Measurements from ENCODE around the gene NUMB.
"Not testable (repeated sequence)": the region's sequence is repeated elsewhere in the genome, so short reads cannot be mapped to it uniquely, and the experiment has no call there.

Gene NUMB

DNA sequence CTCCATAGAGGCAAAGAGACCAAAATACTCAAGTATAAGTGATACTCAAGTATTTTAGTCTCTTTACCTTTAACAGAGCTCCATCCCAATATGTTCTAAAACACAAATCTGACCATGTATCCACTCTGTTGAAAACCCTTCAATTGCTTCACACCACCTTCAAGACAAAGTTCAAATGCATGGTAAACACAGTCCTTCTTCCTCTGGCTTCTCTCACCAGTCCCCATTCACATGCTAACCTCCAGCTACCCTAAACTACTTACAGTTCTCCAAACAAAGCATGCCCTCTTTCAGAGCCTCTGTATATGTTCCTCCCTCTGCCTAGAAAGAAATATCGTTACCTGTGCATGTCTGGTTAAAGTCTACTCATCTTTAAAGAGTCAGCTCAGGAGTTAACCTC, 100.2 kb downstream of the NUMB start:
- TF ChIP-seq, protein P1, sequence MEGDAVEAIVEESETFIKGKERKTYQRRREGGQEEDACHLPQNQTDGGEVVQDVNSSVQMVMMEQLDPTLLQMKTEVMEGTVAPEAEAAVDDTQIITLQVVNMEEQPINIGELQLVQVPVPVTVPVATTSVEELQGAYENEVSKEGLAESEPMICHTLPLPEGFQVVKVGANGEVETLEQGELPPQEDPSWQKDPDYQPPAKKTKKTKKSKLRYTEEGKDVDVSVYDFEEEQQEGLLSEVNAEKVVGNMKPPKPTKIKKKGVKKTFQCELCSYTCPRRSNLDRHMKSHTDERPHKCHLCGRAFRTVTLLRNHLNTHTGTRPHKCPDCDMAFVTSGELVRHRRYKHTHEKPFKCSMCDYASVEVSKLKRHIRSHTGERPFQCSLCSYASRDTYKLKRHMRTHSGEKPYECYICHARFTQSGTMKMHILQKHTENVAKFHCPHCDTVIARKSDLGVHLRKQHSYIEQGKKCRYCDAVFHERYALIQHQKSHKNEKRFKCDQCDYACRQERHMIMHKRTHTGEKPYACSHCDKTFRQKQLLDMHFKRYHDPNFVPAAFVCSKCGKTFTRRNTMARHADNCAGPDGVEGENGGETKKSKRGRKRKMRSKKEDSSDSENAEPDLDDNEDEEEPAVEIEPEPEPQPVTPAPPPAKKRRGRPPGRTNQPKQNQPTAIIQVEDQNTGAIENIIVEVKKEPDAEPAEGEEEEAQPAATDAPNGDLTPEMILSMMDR (IDR thresholded peaks at IDR 0.05; ENCODE audit: borderline replicate concordance, control extremely low read depth, extremely low read depth, insufficient read depth, missing control alignments): no peak
- in situ Hi-C loops (cut with MboI; ENCODE audit: low sequenced_read_pairs, unreplicated experiment): no loop called here
- no peak for DNase-seq (ENCODE audit: low spot score)

DNA sequence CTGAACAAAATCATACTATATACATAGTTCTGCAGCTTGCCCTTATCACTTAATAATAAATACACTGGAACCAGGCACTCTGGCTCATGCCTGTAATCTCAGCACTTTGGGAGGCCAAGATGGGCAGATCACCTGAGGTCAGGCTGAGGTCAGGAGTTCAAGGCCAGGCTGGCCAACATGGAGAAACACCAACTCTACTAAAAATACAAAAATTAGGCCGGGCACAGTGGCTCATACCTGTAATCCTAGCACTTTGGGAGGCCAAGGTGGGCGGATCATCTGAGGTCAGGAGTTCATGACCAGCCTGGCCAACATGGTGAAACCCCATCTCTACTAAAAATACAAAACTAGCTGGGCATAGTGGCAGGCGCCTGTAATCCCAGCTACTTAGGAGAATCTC, 109.3 kb downstream of the NUMB start:
- in situ Hi-C loops (cut with MboI; ENCODE audit: low sequenced_read_pairs, unreplicated experiment); DNase-seq (ENCODE audit: low spot score): not testable (repeated sequence)

DNA sequence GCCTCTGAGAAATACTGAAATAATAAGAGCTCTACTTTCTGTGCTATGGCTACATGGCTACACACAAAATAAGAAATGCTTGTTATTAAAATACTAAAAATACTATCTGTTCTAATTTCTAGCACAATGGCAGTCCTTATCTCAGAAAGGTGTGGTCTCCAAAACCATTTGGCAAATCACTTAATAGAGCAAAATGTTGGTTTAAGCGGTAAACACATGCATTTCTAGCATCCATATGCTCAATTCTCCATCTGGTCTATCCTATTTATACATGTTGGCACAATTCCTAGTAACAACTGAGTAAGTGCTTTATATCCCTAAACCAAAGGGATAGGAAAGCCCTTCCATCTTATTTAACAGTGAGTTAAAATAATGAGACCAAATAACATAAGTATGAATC, 114.0 kb downstream of the NUMB start:
- in situ Hi-C loops (cut with MboI; ENCODE audit: low sequenced_read_pairs, unreplicated experiment): no loop called here
- DNase-seq (ENCODE audit: low spot score): no peak
- TF ChIP-seq, protein P1 (IDR thresholded peaks at IDR 0.05; ENCODE audit: borderline replicate concordance, control extremely low read depth, extremely low read depth, insufficient read depth, missing control alignments): no peak

DNA sequence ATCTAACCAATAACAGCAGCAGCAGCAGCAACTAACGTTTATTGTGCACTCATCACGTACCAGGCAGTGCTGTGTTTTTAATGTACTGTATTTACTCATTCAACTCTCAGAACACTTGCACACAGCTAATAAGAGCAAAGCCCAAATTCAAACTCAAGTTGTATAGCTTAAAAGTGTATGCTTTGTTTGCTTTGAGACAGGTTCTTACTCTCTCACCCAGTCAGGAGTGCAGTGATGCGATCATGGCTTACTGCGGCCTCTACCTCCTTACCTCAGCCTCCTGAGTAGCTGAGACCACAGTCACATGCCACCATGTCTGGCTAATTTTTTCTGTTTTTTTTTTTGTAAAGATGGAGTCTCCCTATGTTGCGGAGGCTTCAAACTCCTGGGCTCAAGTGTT, 115.7 kb downstream of the NUMB start:
- in situ Hi-C loops (cut with MboI; ENCODE audit: low sequenced_read_pairs, unreplicated experiment): no loop called here
- TF ChIP-seq, protein P1 (IDR thresholded peaks at IDR 0.05; ENCODE audit: borderline replicate concordance, control extremely low read depth, extremely low read depth, insufficient read depth, missing control alignments): no peak
- no peak for DNase-seq (ENCODE audit: low spot score)

DNA sequence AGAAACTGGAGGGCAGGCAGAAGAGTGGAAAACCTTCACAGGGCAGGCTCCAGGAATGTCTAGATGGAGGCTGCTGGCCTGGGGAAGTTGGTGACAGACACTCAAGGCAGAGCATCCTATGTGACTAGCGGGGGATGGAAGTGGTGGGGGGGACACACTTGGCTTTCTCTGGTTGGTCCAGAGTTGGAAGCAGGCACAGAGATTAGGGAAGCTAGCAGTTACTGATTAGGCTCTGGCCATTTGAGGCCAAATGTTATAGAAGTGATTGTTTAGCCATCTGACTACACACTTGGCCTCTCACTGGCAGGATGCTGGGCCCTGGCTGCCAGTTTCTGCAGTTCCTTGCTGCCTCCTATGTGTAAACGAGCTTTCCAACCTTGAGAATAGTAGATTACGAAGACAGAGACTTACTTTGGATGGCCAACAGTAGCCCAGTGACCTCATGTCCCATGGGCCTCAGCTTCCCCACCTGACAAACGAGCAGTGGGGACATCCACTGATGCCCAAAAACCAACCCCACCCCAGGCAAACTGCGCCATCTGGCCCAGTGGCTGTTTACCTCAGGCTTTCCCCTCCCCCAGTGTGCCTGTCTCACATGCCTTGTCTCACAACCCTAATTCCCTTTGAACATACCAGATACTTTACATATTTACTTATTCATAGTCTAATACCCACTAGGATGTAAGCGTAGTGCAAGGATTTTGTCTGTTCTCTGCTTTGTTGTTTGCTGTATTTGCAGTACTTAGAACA, 118.3 kb downstream of the NUMB start:
- in situ Hi-C loops (cut with MboI; ENCODE audit: low sequenced_read_pairs, unreplicated experiment): no loop called here
- TF ChIP-seq, protein P1 (IDR thresholded peaks at IDR 0.05; ENCODE audit: borderline replicate concordance, control extremely low read depth, extremely low read depth, insufficient read depth, missing control alignments): no peak
- DNase-seq (ENCODE audit: low spot score): no peak

DNA sequence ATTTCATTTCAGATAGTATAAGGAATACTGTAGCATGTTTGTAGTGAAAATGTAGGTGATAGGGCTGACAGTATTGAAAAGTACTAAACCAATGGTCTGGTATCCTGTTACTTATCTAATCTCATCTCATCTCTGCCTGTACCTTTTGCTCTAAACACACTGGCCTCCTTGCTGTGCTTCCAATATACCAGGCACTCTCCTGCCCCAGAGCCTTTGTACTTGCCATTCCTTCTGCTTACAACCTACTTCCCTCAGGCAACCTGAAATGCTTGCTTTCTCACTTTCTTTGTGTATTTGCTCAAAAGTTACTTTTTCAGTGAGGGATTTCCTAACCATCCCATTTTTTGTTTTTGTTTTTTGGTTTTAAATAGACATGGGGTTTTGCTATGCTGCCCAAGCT, 119.1 kb downstream of the NUMB start:
- no peak for DNase-seq (ENCODE audit: low spot score)
- in situ Hi-C loops (cut with MboI; ENCODE audit: low sequenced_read_pairs, unreplicated experiment): no loop called here
- TF ChIP-seq, protein P1 (IDR thresholded peaks at IDR 0.05; ENCODE audit: borderline replicate concordance, control extremely low read depth, extremely low read depth, insufficient read depth, missing control alignments): no peak

DNA sequence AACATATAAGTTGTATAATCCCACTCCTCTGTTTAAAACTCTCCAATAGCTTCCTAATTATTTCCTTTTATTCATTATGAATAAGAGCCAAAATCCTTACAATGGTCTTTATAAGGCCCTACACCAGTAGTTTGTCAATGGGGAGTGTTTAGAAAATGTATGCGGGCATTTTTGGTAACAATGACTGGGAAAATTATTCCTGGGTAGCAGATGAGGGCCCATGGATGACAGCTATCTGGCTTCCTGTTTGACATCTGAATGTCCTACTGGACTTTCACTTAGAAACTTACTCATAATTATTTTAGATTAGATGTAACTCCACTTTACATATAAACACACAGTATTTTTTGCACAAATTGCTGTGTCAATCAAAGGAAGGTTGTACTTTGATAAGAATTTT, 119.8 kb downstream of the NUMB start:
- no peak for DNase-seq (ENCODE audit: low spot score)
- TF ChIP-seq, protein P1 (IDR thresholded peaks at IDR 0.05; ENCODE audit: borderline replicate concordance, control extremely low read depth, extremely low read depth, insufficient read depth, missing control alignments): no peak
- in situ Hi-C loops (cut with MboI; ENCODE audit: low sequenced_read_pairs, unreplicated experiment): no loop called here
